Stomach (tissue), 9 donors: ENCODE results near the gene SDHB. TPM values are rescaled to one million over a fixed set of nuclear protein-coding genes. Genes with fewer than 3 reads are reported as not detected.

Experiments
- DNase-seq, 2 donors: peaks; one replicate each; pipeline versions ENCODE4 v3.0.0 to v3.0.0-alpha.2; 2013 to 2019
- H3K27ac ChIP-seq, 5 donors: fragments of 200-600 bp in 4 of 5; sonication (generic) in 4 of 5; one replicate each; pipeline ENCODE4 v1.5.1; 2013 to 2019; ENCODE audit warnings: mild to moderate bottlenecking in 1 of 5, moderate library complexity in 1 of 5
- H3K27me3 ChIP-seq, 3 donors: fragments of 200-600 bp; sonication (generic); one replicate each; pipeline ENCODE4 v1.5.1; 2017 to 2019; ENCODE audit warnings: mixed run types in 1 of 3
- H3K36me3 ChIP-seq, 4 donors: fragments of 200-600 bp; sonication (generic); 1 replicate in 3 of 4; 2 replicates in 1 of 4; pipeline ENCODE4 v1.5.1; 2016 to 2019
- H3K4me1 ChIP-seq, 4 donors: fragments of 200-600 bp; sonication (generic); one replicate each; pipeline ENCODE4 v1.5.1; 2016 to 2019
- H3K4me3 ChIP-seq, 4 donors: fragments of 200-600 bp; sonication (generic) in 3 of 4; one replicate each; pipeline ENCODE4 v1.5.1; 2016 to 2019; ENCODE audit warnings: mild to moderate bottlenecking in 1 of 4
- H3K9me3 ChIP-seq, 4 donors: fragments of 200-600 bp; sonication (generic); one replicate each; pipeline ENCODE4 v1.5.1; 2016 to 2019
- CTCF ChIP-seq, 7 experiments: fragments of 450-650 bp in 4 of 7; fragments of 200-600 bp in 3 of 7; sonication (generic) in 3 of 7; IDR thresholded peaks; one replicate each; pipeline ENCODE4 v1.5.1; 2016 to 2019; ENCODE audit warnings: antibody characterized with exemption in 7 of 7, control low read depth in 2 of 7, mild to moderate bottlenecking in 1 of 7
- EP300 ChIP-seq: sonication (generic); formaldehyde crosslinking; IDR thresholded peaks from one replicate; pipeline ENCODE4 v1.6.1; 2017; ENCODE audit warnings: antibody characterized with exemption
- POLR2A ChIP-seq, 4 donors: fragments of 450-650 bp; IDR thresholded peaks; one replicate each; pipeline ENCODE4 v1.6.1; 2016; ENCODE audit warnings: antibody characterized with exemption in 4 of 4, control low read depth in 2 of 4, mild to moderate bottlenecking in 1 of 4, moderate library complexity in 1 of 4
- POLR2AphosphoS5 ChIP-seq, 3 donors: sonication (generic); formaldehyde crosslinking; IDR thresholded peaks; one replicate each; pipeline ENCODE4 v1.6.1; 2016; ENCODE audit warnings: antibody characterized with exemption in 3 of 3
- WGBS, 5 donors: extraction: QIAGEN DNeasy Blood & Tissue Kit in 3 of 5; methylation state at CpG; one replicate each; pipeline versions ENCODE4 v1.1.5 to v1.1.7; 2013 to 2018; 5-methylcytosine and 5-hydroxymethylcytosine counted together
- intact Hi-C: fragments of 100-400 bp; cut with DNase I; formaldehyde crosslinking; loops from one replicate; pipeline ENCODE4 v1.15.1; 2023; ENCODE audit warnings: low total_unique reads
- polyA plus RNA-seq, 3 donors: library from polyadenylated mRNA; stranded (reverse); fragments of 200-250 nt; gene quantifications; one replicate each; pipeline ENCODE4 v1.2.3, GENCODE V29; 2013
- total RNA-seq, 5 donors: library from RNA; depleted of rRNA; stranded (reverse); fragments of >200 nt; gene quantifications; one replicate each; pipeline versions ENCODE4 v1.1.0 to v1.2.3, GENCODE V29; 2014 to 2016
- donor health status: healthy with polysubstance abuse.
- donor health status: Bipolar disorder and iron deficiency.
- donor health status: healthy.

Gene SDHB
- total and polyA plus RNA-seq, 8 donors: 42.6 to 246 (median 121) TPM

- peaks cover 19 to 40% (median 35%) of the 10 kb centered on the region in 4 donors for H3K36me3 ChIP-seq
- H3K27ac ChIP-seq: no peak overlapping the region
- peaks cover 12 to 27% (median 21%) of the 10 kb centered on the region in 4 donors for H3K4me1 ChIP-seq
- no peak overlapping the region for H3K4me3 ChIP-seq
- intact Hi-C loops: no loop called here
- peaks cover 0 to 28% (median 14%) of the 10 kb centered on the region in 3 donors for H3K27me3 ChIP-seq
- WGBS, 5 donors: 80 to 94% (median 93%) methylated on average over 4 of the region's 4 CpGs
- H3K9me3 ChIP-seq: no peaks in the 10 kb centered on the region
- no peak for TF ChIP-seq CTCF (IDR thresholded peaks at IDR 0.05)
- TF ChIP-seq EP300: no peak
- TF ChIP-seq POLR2A (IDR thresholded peaks at IDR 0.05): no peak
- TF ChIP-seq POLR2AphosphoS5 (IDR thresholded peaks at IDR 0.05): no peak
- DNase-seq: no peak
Observed at GRCh38 chr1:16983649-16984048, 70.2 kb downstream of the SDHB start.

- no peak for DNase-seq
- Histone ChIP-seq H3K27me3 (peaks cover 0 to 28% (median 14%) of the 10 kb centered on the region in 3 donors), H3K27ac (no peak overlapping the region), H3K36me3 (peaks cover 16 to 33% (median 28%) of the 10 kb centered on the region in 4 donors), H3K9me3 (no peaks in the 10 kb centered on the region), H3K4me1 (peaks cover 12 to 27% (median 22%) of the 10 kb centered on the region in 4 donors), H3K4me3 (no peak overlapping the region)
- intact Hi-C loops: no loop called here
- 77 to 84% (median 80%) methylated on average over 11 of the region's 11 CpGs for WGBS, 5 donors
- TF ChIP-seq POLR2AphosphoS5 (IDR thresholded peaks at IDR 0.05) (no peak), EP300 (no peak), POLR2A (IDR thresholded peaks at IDR 0.05) (no peak), CTCF (IDR thresholded peaks at IDR 0.05) (no peak)
Observed at GRCh38 chr1:16982902-16983301, 70.9 kb downstream of the SDHB start.

- Histone ChIP-seq H3K9me3 (no peaks in the 10 kb centered on the region), H3K4me1 (peaks cover 12 to 28% (median 22%) of the 10 kb centered on the region in 4 donors), H3K4me3 (no peak overlapping the region), H3K27ac (peak overlapping the region in 1 of 5 donors; percentile 69), H3K27me3 (peaks cover 0 to 28% (median 14%) of the 10 kb centered on the region in 3 donors), H3K36me3 (peaks cover under 1 to 18% (median 12%) of the 10 kb centered on the region in 4 donors)
- 82 to 90% (median 83%) methylated on average over 10 of the region's 10 CpGs for WGBS, 5 donors
- intact Hi-C loops: no loop called here
- no peak for DNase-seq
- TF ChIP-seq EP300 (no peak), POLR2AphosphoS5 (IDR thresholded peaks at IDR 0.05) (no peak), POLR2A (IDR thresholded peaks at IDR 0.05) (no peak), CTCF (IDR thresholded peaks at IDR 0.05) (no peak)
Observed at GRCh38 chr1:16981269-16981849, 72.5 kb downstream of the SDHB start.

GRCh38 chr1:16980473-16981268 lies 73.2 kb downstream of the SDHB start, which contains the start of gene MFAP2:
TSS of gene MFAP2 (minus strand) at chr1:16980620. CDS start at chr1:16978273, 2,347 bp downstream.
- H3K27me3 ChIP-seq: peaks cover 0 to 28% (median 14%) of the 10 kb centered on the region in 3 donors
- intact Hi-C loops: no loop called here
- H3K36me3 ChIP-seq: peaks cover 0 to 11% (median 5%) of the 10 kb centered on the region in 4 donors
- H3K27ac ChIP-seq: peak within 1 kb of the TSS in 4 of 5 donors; percentile 41 to 83 (median 70)
- peaks cover 12 to 34% (median 22%) of the 10 kb centered on the region in 4 donors for H3K4me1 ChIP-seq
- TF ChIP-seq CTCF (IDR thresholded peaks at IDR 0.05) (no peak), EP300 (no peak), POLR2A (IDR thresholded peaks at IDR 0.05) (no peak), POLR2AphosphoS5 (IDR thresholded peaks at IDR 0.05) (no peak)
- peak within 1 kb of the TSS; percentile 46 to 60 (median 48) for H3K4me3 ChIP-seq
- H3K9me3 ChIP-seq: no peaks in the 10 kb centered on the region
- peak in 1 of 2 donors; percentile 83 for DNase-seq
- 8 to 55% (median 11%) methylated on average over 6 to 53 of the region's 53 CpGs for WGBS, 5 donors
